ENCODE results near the gene HMCN2.

HMCN2 gene

DNA sequence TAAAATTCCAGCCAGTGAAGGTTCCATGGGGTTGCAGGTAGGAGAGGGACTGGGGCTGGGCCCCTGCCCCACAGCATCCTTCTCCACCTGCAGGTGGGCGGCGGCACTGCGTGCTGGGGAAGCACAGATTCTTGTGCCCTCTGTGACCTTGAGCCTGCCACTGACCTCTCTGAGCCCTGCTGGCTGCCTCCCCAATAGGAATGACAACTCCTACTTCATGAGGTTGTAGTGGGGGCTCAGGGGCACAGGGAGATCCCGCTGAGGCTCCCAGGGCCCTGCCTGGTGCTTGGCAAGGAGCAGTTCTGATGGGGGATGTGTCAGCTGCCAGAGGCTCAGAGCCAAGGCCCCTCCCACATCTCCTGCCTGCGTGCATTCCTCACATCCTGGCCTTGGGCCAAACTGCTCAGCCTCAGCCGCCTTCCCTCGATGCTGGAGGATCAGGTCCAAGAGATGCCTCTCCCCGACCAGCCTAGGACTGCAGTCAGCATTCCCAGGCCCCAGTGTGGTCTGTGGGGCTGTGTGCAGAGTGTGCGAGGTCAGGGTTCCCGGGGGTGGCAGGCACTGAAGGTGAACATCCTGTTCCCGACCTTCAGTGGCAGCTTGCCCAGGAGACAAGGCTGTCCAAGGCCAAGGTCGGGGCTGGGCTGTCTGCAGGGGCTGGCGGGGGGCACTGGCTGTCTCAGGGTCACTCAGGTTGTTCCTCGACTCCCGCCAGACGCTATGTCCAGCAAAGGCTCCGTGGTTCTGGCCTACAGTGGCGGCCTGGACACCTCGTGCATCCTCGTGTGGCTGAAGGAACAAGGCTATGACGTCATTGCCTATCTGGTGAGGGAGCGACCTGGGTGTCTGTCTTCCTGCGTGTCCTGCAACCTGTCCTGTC, 186.2 kb downstream of the HMCN2 start:
- no peak for DNase-seq (ENCODE audit: low read depth in 2 of 2)

DNA sequence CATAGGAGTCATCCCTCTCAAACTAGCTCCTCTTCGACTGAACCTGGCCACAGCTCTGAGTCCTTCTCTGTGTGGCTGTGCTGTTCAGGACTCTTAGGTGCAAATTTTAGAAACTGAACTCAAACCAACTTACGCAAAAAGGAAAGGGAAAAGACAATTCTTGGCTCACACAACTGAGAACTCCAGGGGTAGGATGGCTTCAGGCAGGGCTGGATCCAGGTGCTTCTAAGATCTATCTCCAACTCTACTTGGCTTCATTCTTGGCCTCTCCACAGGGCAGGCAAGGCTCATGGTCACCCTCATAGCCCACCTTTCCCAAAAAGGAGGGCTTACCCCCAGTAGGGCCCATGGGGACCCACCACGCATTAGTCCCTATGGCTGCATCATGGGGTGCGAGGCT, 187.3 kb downstream of the HMCN2 start:
- DNase-seq (ENCODE audit: low read depth in 2 of 2) = no peak

DNA sequence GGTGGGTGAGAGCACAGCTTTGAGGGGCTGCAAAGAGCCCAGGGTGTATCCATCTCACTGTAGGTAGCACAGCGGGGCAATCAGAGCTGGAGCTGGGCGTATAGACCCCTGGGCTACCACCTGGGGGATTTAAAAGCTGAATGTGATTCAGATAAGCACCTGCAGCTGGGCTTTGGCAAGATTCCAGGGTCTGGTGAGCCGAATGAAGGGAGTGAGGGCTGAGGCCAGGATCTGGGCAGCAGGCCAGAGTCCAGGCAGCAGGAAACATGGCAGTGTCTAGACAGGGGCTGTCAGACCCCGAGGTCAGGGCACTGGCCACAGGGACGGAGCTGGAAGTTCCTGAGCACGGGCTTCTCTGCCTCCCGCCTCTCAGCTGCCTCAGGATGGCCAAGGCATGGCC, 187.9 kb downstream of the HMCN2 start:
- DNase-seq (ENCODE audit: low read depth in 2 of 2) = no peak

DNA sequence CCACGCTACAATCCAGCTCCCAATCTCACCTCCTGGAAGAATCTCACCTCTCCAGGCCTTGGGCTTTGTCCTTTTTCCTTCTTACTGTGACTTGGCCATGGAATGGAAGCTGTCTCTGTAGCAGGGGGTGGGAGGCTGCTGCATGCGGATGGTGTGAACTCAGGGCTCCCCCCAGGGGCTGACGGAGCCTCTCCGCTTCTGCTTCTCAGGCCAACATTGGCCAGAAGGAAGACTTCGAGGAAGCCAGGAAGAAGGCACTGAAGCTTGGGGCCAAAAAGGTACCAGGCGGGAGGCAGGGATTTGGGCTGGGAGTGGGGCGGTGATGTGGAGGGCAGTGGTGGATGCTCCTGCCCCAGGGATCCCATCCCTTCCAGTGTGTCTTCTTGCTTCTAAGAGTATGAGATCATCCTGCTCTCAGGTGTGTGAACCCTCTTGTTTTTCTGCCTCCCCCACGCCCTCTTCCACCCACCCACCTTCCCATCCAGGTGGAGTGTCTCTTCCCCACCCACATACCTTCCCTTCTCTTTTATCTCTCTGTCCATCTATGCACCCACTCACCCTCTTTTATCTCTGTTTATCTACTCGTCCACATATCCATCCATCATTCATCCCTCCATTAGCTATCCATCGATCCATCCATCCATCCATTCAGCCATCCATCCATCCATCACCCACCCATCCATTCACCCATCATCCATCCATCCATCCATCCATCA, 188.7 kb downstream of the HMCN2 start:
- no peak for DNase-seq (ENCODE audit: low read depth in 2 of 2)

DNA sequence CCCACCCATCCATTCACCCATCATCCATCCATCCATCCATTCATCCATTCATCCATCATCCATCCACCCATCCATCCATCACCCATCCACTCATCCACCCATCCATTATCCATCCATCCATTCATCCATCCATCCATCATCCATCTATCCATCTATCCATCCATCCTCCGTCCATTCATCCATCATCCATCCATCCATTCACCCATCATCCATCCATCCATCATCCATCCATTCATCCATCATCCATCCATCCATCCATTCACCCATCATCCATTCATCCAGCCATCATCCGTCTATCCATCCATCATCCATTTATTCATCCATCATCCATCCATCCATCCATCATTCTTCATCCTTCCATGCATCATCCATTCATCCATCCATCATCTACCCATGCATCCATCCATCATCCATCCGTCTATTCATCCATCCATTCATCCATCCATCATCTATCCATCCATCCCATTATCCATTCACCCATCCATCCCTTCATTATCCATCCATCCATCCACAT, 189.3 kb downstream of the HMCN2 start:
- DNase-seq (ENCODE audit: low read depth in 2 of 2) = no peak

DNA sequence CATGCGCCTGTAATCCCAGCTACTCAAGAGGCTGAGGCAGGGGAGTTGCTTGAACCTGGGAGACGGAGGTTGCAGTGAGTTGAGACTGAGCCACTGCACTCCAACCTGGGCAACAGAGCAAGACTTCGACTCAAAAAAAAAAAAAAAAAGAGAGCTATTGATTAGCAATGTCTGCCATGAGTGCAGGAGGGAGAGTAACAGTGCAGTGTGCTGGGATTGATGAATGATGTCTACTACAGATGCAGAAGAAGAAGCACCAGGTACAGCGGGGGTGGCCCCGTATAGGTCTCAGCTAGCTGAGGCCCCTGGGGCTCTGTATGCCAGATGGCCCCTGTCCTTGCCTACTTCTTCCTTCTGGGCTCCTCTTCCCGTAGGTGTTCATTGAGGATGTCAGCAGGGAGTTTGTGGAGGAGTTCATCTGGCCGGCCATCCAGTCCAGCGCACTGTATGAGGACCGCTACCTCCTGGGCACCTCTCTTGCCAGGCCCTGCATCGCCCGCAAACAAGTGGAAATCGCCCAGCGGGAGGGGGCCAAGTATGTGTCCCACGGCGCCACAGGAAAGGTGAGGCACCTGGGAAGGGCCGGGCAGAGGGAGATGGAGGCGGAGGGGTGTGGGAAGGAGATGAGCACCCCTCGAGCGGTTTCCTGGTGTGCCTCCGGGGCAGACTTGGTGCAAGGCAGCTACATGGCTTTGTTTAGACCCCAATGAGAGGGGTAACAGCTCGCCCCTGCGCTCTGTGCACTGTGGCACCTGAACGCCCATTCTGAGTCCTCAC, 192.7 kb downstream of the HMCN2 start:
- no peak for DNase-seq (ENCODE audit: low read depth in 2 of 2)

DNA sequence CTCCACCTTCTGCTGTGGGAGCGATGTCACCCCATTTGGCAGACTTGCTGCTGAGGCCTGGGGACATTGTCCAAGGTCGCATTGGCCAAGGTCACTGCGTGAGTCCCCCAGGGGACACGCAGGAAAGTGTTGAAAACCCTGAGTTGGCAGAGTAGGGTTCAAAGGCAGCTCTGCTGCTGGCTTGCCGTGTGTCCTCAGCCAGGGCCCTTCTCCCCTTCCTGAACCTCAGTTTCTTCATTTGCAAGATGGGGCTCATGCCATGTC, 193.2 kb downstream of the HMCN2 start:
- no peak for DNase-seq (ENCODE audit: low read depth in 2 of 2)

DNA sequence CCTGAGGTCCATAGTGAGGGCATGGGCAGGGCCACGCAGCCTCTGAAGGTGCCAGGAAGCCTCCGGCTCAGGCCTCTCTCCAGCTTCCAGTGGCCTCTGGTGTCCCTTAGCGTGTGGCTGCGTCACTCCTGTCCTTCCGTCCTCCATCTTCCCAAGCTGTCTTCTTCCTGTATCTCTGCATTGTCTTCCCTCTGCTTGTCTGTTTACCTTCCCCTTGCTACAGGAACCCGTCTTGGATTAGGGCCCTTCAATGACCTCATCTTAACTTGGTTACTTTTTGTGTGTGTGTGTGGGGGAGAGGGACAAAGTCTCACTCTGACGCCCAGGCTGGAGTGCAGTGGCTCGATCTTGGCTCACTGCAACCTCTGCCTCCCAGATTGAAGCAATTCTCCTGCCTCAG, 193.6 kb downstream of the HMCN2 start:
- no peak for DNase-seq (ENCODE audit: low read depth in 2 of 2)

DNA sequence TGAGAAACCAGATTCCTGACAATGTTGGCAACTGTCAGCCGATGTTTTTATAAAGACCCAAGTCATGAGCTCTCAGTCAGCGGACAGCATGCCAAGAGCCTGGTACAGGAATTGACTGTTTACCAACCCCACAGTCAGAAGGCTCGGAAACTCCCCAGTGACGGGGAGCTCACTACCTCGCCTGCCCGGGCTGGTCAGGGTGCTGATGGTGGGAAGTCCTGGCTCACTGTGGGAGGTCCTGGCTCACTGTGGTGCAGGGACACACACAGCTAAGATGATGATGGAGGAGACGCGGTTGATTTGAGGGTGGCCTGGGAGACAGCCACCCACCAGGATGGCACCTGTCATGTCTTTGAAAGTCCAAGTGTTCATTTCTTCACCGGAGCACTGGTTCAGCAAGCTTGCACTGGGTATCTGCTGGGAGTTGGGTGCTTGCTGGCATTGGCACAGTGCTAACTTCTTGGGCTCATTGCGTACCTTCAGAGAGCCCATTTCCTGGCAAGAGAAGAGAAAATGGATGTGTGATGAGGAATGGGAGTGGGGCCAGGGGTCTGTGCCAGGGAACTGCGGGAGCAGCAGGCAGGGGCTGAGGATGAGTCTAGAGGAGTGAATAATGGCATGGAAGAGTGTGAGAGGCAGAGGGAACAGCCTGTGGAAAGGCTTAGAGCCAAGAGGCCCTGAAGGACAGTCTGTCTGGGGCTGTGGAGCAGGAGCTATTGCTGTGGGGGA, 194.5 kb downstream of the HMCN2 start:
- DNase-seq (ENCODE audit: low read depth in 2 of 2) = no peak

DNA sequence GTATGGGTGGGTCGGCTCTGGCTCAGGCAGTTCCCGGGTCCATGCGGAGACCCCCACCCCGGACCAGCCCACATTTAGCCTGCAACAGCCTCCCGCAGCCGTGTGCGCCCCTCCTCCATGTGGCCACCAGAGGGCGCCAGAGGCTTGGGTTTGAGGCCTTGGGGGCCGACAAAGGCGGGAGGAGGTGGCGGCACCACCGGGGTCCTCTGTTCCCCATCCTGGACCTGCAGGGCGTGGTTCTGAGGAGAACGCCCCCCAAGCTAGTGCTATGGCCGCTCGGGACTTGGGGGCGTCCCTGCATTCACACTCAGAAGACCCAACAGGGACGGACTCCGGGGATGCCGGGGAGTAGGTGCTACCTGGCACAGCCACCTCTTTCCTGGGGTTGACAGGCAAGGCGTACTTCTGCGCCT, 195.7 kb downstream of the HMCN2 start:
- DNase-seq (ENCODE audit: low read depth in 2 of 2) = peak; percentile 37 to 56

DNA sequence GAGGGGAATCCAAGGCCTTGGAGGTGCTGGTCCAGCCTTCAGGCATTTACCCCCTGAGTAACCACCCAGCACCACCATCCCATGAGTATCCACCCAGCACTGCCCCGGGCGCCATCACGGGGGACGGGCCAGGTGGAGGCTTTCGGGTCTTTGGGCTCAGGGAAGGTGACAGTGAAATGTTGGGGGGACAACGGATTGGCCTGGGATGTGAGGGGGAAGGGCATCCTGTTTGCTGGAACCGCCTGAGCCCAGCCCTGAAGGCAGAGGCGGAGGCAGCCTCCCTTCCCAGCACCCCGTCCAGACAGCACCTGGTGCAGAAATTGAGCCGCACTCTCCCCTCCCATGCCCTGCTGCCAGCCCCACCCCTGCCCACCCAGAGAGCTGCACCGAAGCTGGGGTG, 196.2 kb downstream of the HMCN2 start:
- no peak for DNase-seq (ENCODE audit: low read depth in 2 of 2)

DNA sequence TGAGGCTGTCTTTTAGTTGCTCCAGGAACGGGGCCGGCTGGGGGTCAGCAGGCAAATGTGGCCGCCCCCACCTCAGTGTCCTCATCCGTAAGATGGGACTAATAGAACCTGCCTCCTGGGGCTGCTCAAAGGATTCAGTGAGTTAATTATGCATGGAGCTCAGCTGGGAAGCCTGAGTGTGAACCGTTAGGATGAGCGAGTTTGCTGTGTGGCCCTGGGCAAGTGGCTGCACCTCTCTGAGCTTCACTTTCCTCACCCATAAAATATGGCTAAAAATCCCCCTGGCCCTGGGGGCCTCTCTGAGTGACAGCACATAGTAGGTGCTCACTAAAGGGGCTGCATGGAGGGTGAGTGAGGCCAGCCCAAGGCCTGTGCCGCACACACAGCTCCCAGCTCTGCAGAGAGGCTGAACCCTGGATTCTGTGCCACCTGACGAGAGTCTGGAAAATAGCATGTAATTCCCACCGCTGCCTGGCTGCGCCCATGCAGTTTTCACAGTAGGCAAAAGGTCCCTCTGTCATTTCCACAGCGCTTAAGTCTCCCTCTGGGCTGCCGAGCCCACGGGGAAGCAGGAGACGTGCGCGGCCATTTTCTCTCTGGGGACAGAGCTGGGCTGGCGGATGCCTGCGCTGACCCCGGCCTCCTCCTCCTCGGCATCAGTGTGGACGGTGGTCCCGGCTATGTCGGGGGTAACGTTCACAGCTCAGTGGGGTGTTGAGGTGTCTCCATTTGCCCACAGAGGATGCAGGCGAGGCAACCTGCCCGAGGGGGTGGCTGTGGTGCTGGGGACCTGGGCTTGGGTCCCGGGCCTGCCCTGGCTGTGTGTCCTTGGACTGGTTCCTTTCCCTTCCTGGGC, 197.4 kb downstream of the HMCN2 start:
- DNase-seq (ENCODE audit: low read depth in 2 of 2) = no peak

DNA sequence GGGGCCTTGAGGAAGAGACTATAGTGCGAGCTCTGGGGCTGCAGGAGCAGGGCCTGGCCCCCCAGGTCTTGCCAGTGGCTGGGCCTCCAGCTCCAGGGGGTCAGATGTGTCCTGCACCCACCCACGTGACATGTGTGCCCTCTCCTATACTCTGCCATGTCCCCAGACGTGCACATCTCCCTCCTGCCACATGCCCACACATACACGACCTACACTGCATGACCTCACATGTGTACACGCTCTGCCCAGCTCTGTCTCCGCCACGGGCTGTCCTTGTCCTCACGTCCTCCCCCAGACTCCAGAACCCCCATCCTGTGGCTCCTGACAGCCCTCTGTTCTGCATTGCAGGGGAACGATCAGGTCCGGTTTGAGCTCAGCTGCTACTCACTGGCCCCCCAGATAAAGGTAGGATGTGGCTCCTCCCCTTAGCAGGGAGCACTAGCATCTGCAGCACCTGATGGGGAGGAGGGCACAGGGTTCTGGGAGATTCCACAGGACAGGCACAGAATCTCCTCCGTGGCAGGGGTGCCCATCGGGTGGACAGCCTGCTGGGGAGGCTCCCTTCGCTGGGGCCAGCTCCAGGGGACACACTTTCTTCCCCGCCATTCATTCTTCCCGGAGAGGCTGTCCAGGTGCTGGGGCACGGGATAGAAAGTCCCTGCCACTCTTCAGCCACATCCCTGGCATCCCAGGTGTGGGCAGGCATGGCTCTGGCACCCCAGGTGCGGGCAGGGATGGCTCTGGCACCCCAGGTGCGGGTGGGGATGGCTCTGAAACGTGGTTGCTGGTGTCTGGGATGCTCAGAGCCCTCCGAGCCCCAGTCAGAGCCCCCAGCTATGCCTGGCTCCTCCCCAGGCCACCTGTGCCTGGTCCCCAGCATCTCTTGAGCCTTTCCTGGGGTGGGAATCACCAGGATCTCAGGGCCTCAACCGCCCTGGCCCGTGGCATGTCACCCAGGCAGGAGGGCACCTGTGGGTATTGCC, 198.5 kb downstream of the HMCN2 start:
- no peak for DNase-seq (ENCODE audit: low read depth in 2 of 2)

DNA sequence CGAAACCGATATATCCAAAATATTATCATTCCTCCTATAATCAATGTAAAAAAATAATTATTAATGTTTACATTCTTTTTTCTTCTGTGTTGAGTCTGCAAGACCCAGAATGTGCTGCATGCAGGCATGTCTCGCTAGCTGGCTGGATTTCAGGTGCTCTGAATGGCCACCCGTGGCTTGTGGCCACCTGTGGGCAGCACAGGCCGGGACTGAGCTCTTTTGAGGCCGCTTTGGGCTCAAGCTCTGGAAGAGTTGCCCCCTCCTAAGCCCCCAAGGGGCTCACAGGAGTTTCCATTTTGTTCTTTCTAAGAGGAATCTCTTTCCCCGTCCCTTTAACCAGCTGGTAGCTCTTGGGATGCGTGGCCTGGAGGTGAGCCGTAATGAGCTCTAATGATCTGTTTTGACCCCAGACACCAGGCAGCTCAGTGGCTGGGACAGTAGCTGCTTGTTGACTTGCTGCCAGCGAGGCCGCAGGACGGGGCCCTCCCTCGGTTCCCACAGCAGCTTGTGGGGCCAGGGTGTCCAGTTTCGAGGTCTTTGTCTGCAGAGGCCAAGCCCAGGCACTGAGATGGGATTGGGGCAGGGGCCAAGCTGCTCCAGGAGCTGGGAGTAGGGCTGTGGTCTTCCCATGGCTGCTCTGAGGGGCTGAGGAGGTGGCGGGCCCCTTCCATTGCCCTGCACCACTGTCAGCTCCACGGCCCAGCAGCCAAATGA, 200.0 kb downstream of the HMCN2 start:
- DNase-seq (ENCODE audit: low read depth in 2 of 2) = no peak

DNA sequence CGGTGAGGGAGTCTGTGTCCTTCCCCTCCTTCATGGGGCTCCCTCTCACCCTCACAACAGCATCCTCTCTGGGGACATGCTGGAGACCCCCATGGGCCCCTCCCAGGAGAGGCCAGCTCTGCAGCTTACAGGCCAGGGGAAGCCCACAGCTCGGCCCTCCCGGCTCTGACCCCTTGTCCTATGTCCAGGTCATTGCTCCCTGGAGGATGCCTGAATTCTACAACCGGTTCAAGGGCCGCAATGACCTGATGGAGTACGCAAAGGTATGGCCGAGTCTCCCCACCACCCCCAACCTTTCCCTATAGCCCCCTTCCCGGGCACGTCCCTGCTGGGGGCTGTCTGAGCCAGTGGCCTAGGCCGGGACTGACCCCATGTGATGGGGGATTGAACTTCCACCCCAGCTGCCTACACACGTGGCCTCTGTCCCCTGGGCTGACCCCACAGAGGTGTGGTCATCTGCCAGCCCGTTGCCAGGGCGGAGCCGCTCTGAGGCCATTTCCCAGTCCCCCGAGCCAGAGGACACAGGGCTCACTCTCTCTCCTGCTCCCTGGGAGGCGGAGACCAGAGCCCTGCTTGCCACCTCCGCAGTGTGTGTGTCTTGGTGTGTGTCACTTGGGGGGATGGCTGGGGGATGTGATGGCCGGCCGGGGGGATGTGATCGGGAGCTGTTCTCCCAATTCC, 201.1 kb downstream of the HMCN2 start:
- no peak for DNase-seq (ENCODE audit: low read depth in 2 of 2)

DNA sequence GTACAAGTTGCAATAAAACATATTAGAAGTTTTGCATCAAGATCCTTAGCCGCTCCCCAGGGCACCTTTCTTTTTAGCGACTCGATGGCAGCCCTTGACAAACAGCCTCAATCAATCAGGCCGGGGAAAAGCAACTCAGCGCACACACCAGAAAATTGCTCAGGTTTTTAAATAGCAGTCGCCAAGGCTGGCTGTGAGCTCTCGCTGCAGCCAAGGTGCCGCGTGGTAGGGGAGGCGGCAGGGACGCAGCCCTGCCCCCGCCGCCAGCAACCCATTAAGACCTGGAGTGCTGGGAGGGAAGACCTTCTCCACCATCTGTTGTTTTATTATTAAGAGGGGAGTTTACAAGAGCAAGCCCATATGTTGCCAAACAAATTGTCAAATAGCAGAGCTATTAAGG, 201.8 kb downstream of the HMCN2 start:
- DNase-seq (ENCODE audit: low read depth in 2 of 2) = no peak

DNA sequence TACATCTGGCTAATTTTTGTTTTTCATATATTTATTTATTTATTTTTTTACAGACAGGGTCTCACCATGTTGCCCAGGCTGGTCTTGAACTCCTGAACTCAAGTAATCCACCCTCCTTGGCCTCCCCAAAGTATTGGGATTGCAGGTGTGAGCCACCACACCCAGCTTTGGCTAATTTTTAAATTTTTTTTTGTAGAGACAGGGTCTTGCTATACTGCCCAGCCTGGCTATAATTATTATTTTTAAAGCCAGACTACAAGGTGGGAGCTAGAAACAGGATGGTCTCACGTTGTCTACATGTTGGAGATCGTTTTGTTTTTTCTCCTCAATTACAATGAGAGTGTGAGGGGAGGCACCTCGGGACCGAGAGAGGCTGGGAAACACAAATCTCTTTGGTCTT, 203.0 kb downstream of the HMCN2 start:
- DNase-seq (ENCODE audit: low read depth in 2 of 2) = no peak

DNA sequence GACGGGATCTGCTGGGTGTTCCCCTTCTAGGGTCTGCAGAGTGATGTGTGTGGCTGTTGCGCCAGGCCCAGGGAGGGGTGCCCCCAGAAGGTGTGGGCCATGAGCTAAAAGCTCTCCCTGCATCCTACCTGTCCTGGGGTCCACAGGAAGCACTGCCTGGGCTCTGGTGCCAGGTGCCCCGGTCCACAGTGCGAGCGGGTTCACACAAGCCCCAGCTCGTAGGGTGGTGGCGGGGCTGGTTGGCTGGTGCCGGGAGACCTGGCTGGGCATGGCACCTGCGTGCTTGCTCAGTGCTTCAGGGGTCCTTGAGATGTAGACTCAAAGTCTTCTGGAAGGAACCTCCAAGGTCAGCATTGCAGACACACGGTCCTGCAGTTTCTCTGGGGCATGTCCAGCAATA, 204.7 kb downstream of the HMCN2 start:
- no peak for DNase-seq (ENCODE audit: low read depth in 2 of 2)

All from stimulated activated CD8-positive, alpha-beta memory T cell treated with anti-CD3 and anti-CD28 coated beads, Interleukin-7, amount 100 ng/mL, for 1 hour (primary cell).